HL-60 (cell line): ENCODE results near the gene ANAPC15.

Experiments used
- DNase-seq, 2 experiments: peaks; one replicate each; pipeline ENCODE4 v3.0.0-alpha.2; 2010 to 2020; ENCODE audit warnings: low read depth in 1 of 2, low spot score in 1 of 2
- H3K27ac ChIP-seq: fragments of 250-450 bp; sonication (Bioruptor Pico); replicated peaks from 2 replicates; pipeline ENCODE4 v1.5.1; 2020; ENCODE audit warnings: mild to moderate bottlenecking, moderate library complexity
- H3K27me3 ChIP-seq: fragments of 250-450 bp; sonication (Bioruptor Pico); 2 replicates; pipeline ENCODE4 v1.5.1; 2021; ENCODE audit warnings: mild to moderate bottlenecking, moderate library complexity; ENCODE audit not compliant: insufficient read depth, poor library complexity, severe bottlenecking
- H3K4me3 ChIP-seq: replicated peaks from 2 replicates; pipeline ENCODE4 v1.5.1; 2011; ENCODE audit warnings: mild to moderate bottlenecking, control low read depth, low read length; ENCODE audit not compliant: insufficient read depth
- CTCF ChIP-seq: IDR thresholded peaks from one replicate; pipeline ENCODE4 v1.5.1; 2011; ENCODE audit warnings: low read length, control low read depth, inconsistent platforms; ENCODE audit not compliant: insufficient read depth
- GABPA ChIP-seq: IDR thresholded peaks from 2 replicates; pipeline ENCODE4 v1.6.1; 2012; ENCODE audit warnings: low read depth
- POLR2AphosphoS5 ChIP-seq: IDR thresholded peaks from 2 replicates; pipeline ENCODE4 v1.6.1; 2012; ENCODE audit warnings: low read depth
- REST ChIP-seq: IDR thresholded peaks from 2 replicates; pipeline ENCODE4 v1.6.1; 2012; ENCODE audit warnings: low read depth; ENCODE audit not compliant: insufficient replicate concordance
- SPI1 ChIP-seq: IDR thresholded peaks from 2 replicates; pipeline ENCODE4 v1.6.1; 2012; ENCODE audit warnings: low read depth, mild to moderate bottlenecking, borderline replicate concordance

Gene ANAPC15

GRCh38 chr11:72102631-72102945 is 9.9 kb downstream of the ANAPC15 start:
- no peaks in the 10 kb centered on the region for H3K27me3 ChIP-seq
- H3K27ac ChIP-seq: peak overlapping the region; percentile 100
- no peak for TF ChIP-seq CTCF
- no peak for TF ChIP-seq POLR2AphosphoS5
- no peak; the same call in 1 of the 2 replicates for TF ChIP-seq GABPA
- TF ChIP-seq REST: no peak
- no peak for TF ChIP-seq SPI1
- H3K4me3 ChIP-seq: peak overlapping the region; percentile 64
- DNase-seq: no peak

GRCh38 chr11:72102162-72102561 is 10.3 kb downstream of the ANAPC15 start:
- TF ChIP-seq REST (no peak), GABPA (no peak), POLR2AphosphoS5 (no peak), CTCF (no peak), SPI1 (peak; percentile 20; the same call in 1 of the 2 replicates)
- DNase-seq: no peak
- peak overlapping the region; percentile 100 for H3K27ac ChIP-seq
- peak overlapping the region; percentile 64 for H3K4me3 ChIP-seq
- H3K27me3 ChIP-seq: no peaks in the 10 kb centered on the region

GRCh38 chr11:72100462-72100861 is 12.0 kb downstream of the ANAPC15 start:
- TF ChIP-seq POLR2AphosphoS5 (peak; percentile 91), SPI1 (peak; percentile 80; the same call in 1 of the 2 replicates), GABPA (no peak)
- peak; percentile 93 to 94 for DNase-seq
- no peaks in the 10 kb centered on the region for H3K27me3 ChIP-seq

GRCh38 chr11:72100009-72100408 is 12.5 kb downstream of the ANAPC15 start:
- Histone ChIP-seq H3K27me3 (no peaks in the 10 kb centered on the region), H3K4me3 (no peak overlapping the region), H3K27ac (peak overlapping the region; percentile 100)
- DNase-seq: no peak
- TF ChIP-seq SPI1: no peak
- TF ChIP-seq CTCF: no peak
- no peak for TF ChIP-seq REST
- TF ChIP-seq GABPA: no peak
- no peak for TF ChIP-seq POLR2AphosphoS5

More at GRCh38 chr11:72100462-72100861, 12.0 kb downstream of the ANAPC15 start:
- Histone ChIP-seq H3K4me3 (no peak overlapping the region), H3K27ac (peak overlapping the region; percentile 100)
